Spleen (tissue), 7 donors: ENCODE results near the gene YJU2.

ENCODE experiments used
- CTCF ChIP-seq, 11 experiments: fragments of 200-600 bp in 7 of 11; fragments of 450-650 bp in 4 of 11; sonication (generic) in 4 of 11; IDR thresholded peaks in 8 of 11; conservative IDR thresholded peaks in 3 of 11; 1 replicate in 7 of 11; 2 replicates in 4 of 11; pipeline versions ENCODE4 v1.4.0 to v1.8.0; 2016 to 2021; ENCODE audit warnings: antibody characterized with exemption in 11 of 11, inconsistent platforms in 4 of 11, mild to moderate bottlenecking in 1 of 11
- POLR2AphosphoS5 ChIP-seq, 3 donors: sonication (generic); formaldehyde crosslinking; IDR thresholded peaks; one replicate each; pipeline ENCODE4 v1.5.1; 2017; ENCODE audit warnings: antibody characterized with exemption in 3 of 3
- donor health status: DM: no; HTN: no; CAD: no; lungs with moderate emphysema.
- donor health status: DM: no; HTN: no; CAD: no.
- donor health status: DM: no; HTN: no; CAD: no.

- no peak for TF ChIP-seq CTCF (IDR thresholded peaks at IDR 0.05 in 8 of 11, conservative IDR thresholded peaks at IDR 0.05 in 3 of 11)
- TF ChIP-seq POLR2AphosphoS5 (IDR thresholded peaks at IDR 0.05): no peak
Measured at GRCh38 chr19:4208385-4209094, 38.3 kb upstream of the YJU2 start.
